LNCAP (cell line): ENCODE data around the gene HBB.

ENCODE experiments used
- TF ChIP-seq, protein P1 (sequence below): fragments of 450-650 bp; IDR thresholded peaks from 2 replicates; pipeline ENCODE4 v1.5.1; 2017; ENCODE audit warnings: mild to moderate bottlenecking

HBB gene

DNA sequence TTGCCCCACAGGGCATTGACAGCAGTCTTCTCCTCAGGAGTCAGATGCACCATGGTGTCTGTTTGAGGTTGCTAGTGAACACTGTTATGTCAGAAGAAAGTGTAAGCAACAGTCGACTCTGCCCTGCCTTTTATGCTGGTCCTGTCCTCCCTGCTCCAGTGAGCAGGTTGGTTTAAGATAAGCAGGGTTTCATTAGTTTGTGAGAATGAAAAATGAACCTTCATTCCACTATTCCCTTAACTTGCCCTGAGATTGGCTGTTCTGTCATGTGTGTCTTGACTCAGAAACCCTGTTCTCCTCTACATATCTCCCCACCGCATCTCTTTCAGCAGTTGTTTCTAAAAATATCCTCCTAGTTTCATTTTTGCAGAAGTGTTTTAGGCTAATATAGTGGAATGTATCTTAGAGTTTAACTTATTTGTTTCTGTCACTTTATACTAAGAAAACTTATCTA, 7.5 kb upstream of the HBB start, which contains the start of gene HBD:
TSS of gene HBD (minus strand) at position 103 of the 454 bp plus-strand sequence. CDS start at position 53, 50 bp downstream.
- TF ChIP-seq, protein P1, sequence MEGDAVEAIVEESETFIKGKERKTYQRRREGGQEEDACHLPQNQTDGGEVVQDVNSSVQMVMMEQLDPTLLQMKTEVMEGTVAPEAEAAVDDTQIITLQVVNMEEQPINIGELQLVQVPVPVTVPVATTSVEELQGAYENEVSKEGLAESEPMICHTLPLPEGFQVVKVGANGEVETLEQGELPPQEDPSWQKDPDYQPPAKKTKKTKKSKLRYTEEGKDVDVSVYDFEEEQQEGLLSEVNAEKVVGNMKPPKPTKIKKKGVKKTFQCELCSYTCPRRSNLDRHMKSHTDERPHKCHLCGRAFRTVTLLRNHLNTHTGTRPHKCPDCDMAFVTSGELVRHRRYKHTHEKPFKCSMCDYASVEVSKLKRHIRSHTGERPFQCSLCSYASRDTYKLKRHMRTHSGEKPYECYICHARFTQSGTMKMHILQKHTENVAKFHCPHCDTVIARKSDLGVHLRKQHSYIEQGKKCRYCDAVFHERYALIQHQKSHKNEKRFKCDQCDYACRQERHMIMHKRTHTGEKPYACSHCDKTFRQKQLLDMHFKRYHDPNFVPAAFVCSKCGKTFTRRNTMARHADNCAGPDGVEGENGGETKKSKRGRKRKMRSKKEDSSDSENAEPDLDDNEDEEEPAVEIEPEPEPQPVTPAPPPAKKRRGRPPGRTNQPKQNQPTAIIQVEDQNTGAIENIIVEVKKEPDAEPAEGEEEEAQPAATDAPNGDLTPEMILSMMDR: no peak

DNA sequence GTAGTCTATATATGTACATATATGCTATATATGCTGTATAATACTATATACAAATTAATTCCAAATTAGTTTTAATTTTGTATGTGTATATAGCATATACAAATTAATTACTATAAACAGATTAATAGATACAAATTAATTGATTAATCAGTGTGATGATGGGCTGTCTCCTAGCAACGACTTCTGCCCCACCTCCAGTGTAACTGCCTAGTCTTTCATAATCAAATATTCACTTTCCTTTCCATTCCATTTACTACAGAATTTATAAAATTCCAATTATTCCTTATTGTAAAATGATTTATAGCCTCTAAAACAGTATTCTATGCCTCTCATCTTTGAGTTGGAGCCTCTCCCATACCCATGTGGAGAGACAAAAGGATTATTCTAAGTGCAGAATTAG, 6.4 kb upstream of the HBB start:
- TF ChIP-seq, protein P1: no peak

DNA sequence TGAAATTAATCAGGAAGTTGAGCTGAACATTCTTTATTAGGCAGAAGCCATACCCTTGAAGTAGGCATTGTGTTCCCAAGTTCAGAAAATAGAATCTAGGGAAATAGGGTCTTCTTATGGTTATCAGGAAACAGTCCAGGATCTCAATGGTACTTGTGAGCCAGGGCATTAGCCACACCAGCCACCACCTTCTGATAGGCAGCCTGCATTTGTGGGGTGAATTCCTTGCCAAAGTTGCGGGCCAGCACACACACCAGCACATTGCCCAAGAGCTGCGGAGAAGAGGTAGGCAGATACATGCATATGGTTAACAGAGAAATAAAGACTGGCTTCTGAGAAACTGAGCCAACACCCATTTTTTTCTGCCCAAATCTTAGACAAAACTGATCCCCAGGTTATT, 6.0 kb upstream of the HBB start:
- TF ChIP-seq, protein P1: no peak

DNA sequence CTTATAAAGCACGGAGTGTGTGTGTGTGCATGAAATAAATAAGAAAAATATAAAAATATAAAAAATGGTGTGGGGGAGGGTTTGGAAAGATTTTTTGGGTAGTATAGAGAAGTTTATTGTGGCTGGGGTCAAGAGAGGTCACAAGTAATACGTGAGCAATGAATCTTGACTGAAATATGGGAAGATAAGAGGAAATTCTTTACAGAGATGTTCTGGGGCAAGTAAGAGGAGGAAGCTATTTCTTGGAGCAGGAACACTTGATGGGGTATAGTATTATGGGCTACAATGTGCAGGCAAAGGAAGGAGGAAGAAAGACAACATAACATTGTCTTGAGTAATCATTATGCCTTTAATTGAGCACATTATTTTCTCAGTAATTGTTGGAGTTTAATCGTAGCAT, 5.3 kb upstream of the HBB start:
- TF ChIP-seq, protein P1: no peak

DNA sequence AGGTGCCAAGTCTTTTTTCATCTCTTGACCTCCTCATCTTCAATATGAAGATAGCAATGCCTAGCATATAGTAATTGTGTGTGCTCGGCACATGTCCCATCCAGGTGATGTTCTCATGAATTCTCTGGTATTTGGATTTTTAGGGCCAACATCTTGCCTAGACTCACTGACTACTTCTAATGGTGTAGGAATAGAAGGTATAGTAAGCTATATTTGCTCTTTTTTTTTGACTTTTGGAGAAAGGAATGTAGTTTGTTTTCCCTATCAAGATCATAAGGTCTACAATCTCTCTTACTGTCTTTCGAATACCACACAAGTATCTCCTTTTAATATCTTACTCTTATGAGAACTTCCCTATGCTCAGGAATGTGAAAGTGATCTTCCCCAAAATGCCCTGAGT, 4.2 kb upstream of the HBB start:
- TF ChIP-seq, protein P1: no peak

DNA sequence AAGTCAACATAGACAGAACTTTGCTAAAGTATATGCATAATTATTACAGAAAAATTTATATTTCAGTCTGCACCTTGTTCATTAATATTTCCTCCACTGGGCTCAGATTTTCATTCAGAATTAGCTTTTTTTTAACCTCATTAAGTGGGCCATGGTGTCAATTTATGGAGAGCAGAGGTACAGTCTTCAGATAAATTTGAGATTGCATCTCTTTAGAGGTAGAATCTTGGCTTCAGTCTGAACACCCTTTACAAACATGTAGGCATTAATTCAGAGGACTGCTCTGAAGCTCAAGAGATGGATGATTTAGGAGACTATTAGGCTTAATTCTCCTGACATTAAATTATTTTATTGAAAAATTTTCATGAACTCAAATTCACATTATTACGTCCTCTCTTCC, 3.4 kb upstream of the HBB start:
- TF ChIP-seq, protein P1: no peak

DNA sequence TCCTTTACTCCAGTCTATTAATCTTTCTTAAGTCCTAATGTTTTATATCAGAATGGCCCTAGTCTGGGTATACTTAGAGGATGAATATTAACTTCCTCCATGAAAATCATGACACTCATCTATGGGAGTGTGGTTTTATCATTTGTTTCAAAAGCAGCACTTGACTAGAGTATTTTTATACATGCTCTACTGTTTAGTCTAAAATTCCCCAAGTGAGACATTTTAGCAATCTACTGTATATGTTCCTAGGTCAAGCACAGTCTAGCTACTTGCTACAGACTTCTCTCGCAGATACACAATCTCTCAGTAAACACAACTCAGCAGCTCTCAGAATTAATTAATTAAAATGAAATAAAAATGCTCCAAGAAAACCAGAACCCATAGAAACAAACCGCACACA, 2.9 kb upstream of the HBB start:
- TF ChIP-seq, protein P1: no peak

DNA sequence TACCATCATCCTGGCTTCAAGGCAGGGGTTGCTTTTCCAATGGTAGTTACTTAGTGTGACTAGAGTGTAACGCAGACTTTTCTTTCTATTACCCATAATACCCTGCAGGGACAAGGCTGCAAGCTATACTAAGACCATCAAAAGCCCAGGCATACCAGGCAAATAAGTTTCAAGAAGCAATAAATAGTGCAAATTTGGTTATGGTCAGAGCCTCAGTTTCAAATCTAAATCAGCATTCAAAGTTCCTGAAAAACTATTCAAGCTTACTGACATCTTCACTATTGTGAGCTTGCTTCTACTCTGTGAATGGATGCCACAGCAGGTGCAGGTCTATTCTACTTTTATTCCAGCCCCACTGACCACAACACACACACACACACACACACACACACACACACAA, 2.5 kb upstream of the HBB start:
- TF ChIP-seq, protein P1: no peak
